HG03439 (cell line): ENCODE results near the gene SDCBP2.

Source experiments
- ATAC-seq: cut with Tn5 transposase; IDR thresholded peaks from one replicate; pipeline ENCODE4 v1.9.1; 2021; ENCODE audit warnings: mild to moderate bottlenecking, moderate library complexity; ENCODE audit not compliant: unreplicated experiment

SDCBP2 gene

DNA sequence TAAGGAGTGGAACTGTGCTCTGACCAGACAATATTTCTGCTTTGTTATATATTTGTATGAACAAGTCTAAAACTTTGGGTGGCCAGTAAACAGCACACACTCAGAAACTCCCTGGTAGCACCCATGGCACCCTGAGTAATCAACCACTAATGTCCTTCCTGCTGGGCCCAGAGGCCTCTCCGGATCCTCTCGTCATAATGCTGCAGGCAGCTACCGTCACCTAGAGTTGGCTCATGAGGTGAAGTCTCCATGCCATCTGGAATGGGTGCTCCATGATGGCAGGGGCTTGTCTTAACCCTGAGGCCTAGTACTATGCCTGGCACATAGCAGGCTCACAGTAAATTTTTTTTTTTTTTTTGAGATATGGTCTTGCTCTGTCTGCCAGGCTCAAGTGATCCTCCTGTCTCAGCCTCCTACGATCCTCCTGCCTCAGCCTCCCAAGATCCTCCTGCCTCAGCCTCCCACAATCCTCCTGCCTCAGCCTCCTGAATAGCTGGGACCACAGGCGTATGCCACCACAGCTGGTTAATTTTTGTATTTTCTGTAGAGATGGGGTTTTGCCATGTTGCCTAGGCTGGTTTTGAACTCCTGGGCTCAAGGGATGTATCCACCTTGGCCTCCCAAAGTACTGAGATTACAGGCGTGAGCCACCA is 3.0 kb upstream of the SDCBP2 start:
- no peak for ATAC-seq

DNA sequence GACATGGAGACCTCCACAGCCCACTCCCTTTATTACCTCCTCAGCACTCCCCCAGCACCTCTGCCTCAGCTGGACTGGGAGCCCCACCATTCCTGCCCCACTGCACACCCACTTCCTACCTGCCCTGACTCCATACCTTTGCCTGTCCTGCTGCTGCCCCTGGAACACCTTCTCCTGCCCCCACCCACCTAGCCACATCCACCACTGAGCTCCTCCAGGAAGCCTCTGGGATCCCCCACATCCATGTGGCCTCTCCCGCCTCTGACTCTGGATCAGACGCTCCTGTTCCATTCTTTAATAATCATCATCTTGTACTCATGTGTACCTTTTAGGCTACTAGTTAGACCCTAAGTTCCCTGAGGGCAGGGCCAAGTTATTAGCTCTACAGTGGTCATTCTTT is 2.2 kb upstream of the SDCBP2 start:
- no peak for ATAC-seq

DNA sequence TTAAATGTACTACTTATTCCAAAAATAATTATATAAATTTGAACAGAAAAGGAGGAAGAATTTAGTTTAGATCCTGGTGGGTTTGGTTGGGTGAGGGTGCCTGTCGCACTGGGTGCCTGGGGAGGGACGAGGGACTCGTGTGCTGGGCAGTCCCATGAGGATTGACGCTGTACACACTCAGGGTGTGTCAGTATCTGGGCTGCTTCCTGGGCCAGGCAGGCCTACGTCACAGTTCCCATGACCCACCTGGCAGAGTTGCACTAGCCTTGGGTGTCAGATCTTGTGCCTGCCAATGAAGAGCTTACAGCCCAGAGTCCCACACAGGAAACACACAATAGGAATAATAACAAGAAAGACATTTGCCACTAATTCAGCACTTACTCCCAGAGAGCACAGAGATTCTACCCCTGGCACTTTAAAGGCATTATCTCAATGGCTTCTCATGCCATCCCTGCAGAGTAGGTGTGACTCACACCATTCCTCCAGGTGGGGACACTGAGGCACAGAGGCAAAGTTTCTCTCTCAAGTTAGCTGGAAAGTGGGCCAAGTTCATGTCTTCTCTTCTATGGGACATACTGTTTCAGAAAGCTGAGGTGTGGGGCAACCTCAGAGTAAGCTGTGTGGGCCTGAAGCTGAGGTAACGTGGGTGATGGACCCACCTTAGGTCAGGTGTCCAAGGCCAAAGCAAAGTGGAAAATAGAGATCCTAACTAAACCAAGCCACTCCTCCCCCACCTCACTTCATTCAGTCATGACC is 1.3 kb upstream of the SDCBP2 start:
- ATAC-seq, result peak; percentile 39

DNA sequence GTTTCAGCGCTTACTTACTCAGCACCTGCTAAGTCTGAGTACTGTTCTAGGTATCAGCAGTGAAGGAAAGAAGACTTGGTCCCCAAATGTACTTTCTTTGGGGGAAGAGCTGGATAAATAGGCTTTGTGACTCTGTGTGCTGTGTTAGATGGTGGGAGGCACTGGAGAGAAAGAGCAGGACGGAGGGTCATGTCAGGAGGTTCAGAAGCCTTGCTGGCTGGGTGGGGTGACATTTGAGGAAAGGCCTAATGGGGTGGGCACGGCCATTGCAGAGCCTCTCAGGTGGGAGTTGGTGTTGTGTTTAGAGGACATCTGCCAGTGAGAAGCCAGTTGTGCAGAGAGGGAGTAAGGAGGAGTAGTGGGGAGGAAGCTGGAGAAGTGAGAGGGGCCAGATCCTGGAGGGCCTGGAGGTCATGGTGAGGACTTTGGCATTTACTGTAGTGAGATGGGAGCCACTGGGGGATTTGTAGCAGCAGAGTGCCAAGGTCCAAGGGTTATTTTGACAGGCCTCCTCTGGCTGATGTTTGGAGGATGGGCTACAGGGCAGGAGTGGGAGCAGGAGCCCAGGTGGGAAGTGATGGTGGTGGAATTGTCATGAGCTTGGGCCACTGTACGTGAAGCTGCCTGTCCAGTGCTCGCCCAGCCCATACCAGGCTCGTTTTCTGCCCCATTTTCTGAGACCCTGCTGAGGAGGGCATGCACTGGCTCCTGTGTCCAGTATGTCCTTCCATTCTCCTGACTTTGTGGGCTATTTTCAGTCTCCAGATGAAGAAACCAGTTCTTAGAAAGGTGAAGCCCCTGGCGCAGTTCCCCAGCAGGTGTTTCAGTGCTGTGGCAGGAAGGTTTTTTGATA is 886 bp downstream of the SDCBP2 start:
- no peak for ATAC-seq

- no peak for ATAC-seq
These were observed 1.7 kb downstream of the SDCBP2 start for GRCh38 chr20:1327241-1327653.

- ATAC-seq, result no peak
These were observed 2.7 kb downstream of the SDCBP2 start for GRCh38 chr20:1326031-1326930.

GRCh38 chr20:1325173-1326030 is 3.5 kb downstream of the SDCBP2 start:
- peak; percentile 79 for ATAC-seq

GRCh38 chr20:1324598-1325172 is 4.3 kb downstream of the SDCBP2 start:
- ATAC-seq, result no peak

DNA sequence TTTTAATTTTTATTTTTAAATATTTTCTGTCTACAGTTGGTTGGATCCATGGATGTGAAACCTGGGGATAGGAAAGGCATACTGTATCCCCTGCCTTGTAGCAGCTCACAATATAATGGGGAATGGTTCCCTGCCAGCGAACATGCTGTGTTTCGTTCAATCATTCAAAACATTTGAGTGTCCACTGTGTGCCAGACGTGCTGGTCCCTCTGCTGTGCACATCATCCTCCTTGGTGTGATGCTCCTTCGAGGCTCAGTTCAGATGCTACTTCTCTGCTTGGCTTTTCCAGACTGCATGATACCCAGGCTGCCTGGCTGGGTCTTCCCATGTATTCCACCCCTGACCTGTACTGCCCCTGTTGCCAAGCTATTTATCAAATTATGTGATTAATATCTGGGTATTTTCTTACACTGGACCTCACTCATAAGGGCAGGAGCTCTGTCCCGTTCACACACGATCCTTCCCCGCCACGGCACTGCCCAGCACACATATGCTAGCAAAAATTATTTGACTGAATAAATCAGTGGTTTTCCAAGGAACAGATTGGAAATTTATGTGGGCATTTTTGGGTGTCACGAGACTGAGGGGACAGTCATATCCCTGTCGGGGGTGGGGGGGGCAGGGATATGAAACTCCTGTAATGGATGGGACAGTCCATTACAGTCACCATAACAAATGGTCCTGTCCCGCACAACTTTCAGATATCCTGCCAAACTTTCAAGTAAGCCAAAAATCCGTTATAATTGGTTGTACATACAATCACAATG is 4.9 kb downstream of the SDCBP2 start:
- ATAC-seq, result no peak

DNA sequence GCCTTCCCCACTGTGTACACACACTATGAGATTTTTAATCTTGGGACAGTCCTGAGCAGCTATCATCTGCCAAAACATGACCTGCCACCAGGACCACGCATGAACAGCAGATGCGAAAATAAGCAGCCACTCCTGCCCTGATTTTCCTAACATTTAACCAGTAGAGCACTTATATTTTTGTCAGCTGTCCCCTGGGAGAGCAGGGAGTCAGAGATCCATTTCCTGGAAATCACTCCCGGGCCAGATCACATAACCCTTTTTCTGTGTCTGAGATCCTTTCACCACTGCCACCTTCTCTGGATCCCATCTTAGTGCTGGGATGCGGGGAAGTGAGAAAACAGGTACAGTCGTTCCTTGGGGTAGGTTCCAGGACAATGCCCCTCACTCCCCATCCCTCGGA is 5.7 kb downstream of the SDCBP2 start:
- ATAC-seq, result no peak

- ATAC-seq, result no peak
These were observed 6.3 kb downstream of the SDCBP2 start for GRCh38 chr20:1322511-1323245.

GRCh38 chr20:1321654-1321939 is 7.3 kb downstream of the SDCBP2 start:
- no peak for ATAC-seq

DNA sequence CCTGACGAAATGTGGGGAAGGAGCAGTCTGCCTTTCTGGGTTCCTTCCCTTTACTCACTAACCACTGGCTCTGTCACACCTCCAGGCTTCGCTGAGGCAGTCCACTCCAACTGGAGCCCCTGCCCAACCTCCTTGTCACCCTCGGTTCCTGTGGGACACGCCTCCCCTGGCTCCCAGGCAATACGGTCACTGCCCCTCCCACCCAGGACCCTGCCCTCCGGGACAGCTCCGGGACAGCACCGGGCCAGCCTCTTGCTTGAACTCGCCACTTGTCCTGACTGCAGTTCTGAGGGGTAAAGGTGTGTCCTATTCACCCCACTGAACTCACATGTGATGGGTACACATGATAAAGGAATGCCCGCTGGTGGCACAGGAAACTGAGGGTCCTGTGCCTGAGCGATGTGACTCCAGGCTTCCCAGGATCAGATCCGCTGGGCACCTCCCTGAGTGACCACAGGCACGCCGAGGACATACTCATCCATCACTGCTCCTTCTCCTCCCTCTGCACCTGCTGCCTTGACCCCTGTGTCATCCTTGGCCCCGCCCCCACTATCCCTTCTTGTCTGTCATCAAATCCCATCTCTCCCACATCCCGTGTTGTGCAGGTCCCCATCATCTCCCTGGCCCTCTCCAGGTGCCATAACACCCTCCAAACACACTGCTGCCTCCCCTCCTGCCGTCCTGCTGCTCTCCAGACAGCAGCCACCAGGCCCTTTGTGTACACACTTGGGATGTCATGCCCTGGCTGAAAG is 7.9 kb downstream of the SDCBP2 start:
- ATAC-seq, result no peak

- ATAC-seq, result no peak
These were observed 8.9 kb downstream of the SDCBP2 start for GRCh38 chr20:1320016-1320415.

DNA sequence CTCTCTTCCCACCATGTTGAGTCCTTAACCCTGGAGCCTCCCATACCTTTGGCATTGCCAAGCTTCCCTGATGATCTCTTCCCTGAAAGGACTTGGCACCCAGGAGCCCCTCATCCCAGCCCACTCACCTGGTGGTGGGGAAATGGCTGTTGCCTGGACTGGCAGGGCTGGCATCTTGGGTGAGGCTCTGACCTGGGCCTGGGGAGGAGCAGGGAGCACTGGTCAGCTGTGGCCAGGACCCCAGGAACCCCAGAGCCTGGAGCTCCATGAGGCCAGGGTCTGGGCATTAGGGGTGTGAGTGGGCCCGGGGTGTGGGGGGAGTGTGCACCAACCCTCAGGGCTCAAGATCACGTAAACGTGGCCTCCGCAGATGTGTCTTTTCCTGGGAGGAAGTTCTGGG is 9.5 kb downstream of the SDCBP2 start:
- no peak for ATAC-seq

GRCh38 chr20:1319051-1319450 is 9.9 kb downstream of the SDCBP2 start:
- ATAC-seq, result no peak

DNA sequence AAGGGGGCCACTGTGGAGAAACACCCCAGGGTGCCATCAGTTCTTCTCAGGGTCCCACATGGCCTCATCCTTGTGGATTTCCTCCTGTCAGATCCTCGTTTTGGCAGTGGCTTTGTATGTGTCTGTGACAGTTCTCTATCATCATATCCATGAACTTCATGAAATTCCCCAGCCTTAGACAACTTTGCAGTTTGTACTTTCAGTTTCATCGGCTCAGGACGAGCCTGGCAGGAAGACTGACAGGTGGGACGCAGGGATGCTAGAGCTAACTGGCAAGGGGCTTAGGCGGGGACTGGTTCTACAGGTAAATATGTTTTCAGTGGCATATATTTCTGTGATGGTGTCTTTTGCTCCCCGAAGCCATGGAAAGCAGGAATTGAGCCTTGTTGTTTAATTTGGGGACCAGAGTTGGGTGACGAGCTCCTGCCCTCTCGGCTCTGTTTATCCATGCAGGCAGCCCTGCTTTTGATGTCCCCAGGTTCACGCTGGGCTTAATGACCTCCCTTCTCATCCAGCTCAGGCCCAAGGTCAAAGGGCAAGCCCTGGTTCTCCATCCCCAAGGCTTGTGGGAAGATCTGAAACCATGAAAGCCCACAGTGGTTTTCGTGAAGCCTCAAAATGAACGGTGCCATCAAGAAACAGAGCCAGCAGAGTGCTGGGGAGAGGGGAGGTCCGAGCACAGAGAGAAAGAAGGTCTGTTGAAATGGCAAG is 11.2 kb downstream of the SDCBP2 start:
- no peak for ATAC-seq
